Lung (tissue), 12 donors: Measurements from ENCODE around the gene SLC32A1. TPM values are rescaled to one million over a fixed set of nuclear protein-coding genes. Genes with fewer than 3 reads are reported as not detected.

Experiments
- ATAC-seq: fragments of 200-7000 bp; cut with Tn5 transposase; one replicate; pipeline ENCODE4 v1.9.1; 2020; ENCODE audit warnings: moderate number of reproducible peaks; ENCODE audit not compliant: insufficient read depth, low FRiP score
- DNase-seq, 3 donors: peaks; one replicate each; pipeline ENCODE4 v3.0.0-alpha.2; 2013 to 2017
- H3K27ac ChIP-seq, 2 donors: one replicate each; pipeline ENCODE4 v1.5.1; 2013; ENCODE audit warnings: mild to moderate bottlenecking in 2 of 2, moderate library complexity in 2 of 2, control low read depth in 1 of 2, inconsistent platforms in 1 of 2, low read depth in 1 of 2, low read length in 1 of 2
- H3K27me3 ChIP-seq, 3 donors: one replicate each; pipeline ENCODE4 v1.5.1; 2013; ENCODE audit warnings: low read length in 2 of 3; ENCODE audit not compliant: control insufficient read depth in 3 of 3, insufficient read depth in 3 of 3
- H3K36me3 ChIP-seq, 4 donors: one replicate each; pipeline ENCODE4 v1.5.1; 2013; ENCODE audit warnings: low read length in 4 of 4, mild to moderate bottlenecking in 1 of 4, moderate library complexity in 1 of 4; ENCODE audit not compliant: control insufficient read depth in 4 of 4, insufficient read depth in 4 of 4
- H3K4me1 ChIP-seq, 5 donors: one replicate each; pipeline ENCODE4 v1.5.1; 2013; ENCODE audit warnings: low read length in 5 of 5, mild to moderate bottlenecking in 2 of 5, moderate library complexity in 1 of 5; ENCODE audit not compliant: control insufficient read depth in 5 of 5, insufficient read depth in 5 of 5
- H3K4me3 ChIP-seq: one replicate; pipeline ENCODE4 v1.5.1; 2013; ENCODE audit warnings: mild to moderate bottlenecking, control low read depth, moderate library complexity
- H3K9ac ChIP-seq, 2 donors: one replicate each; pipeline ENCODE4 v1.5.1; 2013; ENCODE audit warnings: low read length in 2 of 2, control low read depth in 1 of 2; ENCODE audit not compliant: insufficient read depth in 1 of 2
- H3K9me3 ChIP-seq, 4 donors: one replicate each; pipeline ENCODE4 v1.5.1; 2013; ENCODE audit warnings: low read length in 3 of 4, mild to moderate bottlenecking in 1 of 4, moderate library complexity in 1 of 4; ENCODE audit not compliant: control insufficient read depth in 4 of 4, insufficient read depth in 3 of 4
- CTCF ChIP-seq: IDR thresholded peaks from 2 replicates; pipeline ENCODE4 v1.5.1; 2012; ENCODE audit warnings: mild to moderate bottlenecking; ENCODE audit errors: control extremely low read depth, extremely low read depth
- WGBS, 2 donors: extraction: QIAGEN DNeasy Blood & Tissue Kit; methylation state at CpG; one replicate each; pipeline ENCODE4 v1.1.7; 2013; 5-methylcytosine and 5-hydroxymethylcytosine counted together
- polyA plus RNA-seq, 2 donors: library from polyadenylated mRNA; stranded (reverse); fragments of 200-250 nt; gene quantifications; one replicate each; pipeline ENCODE4 v1.2.1, GENCODE V29; 2013
- total RNA-seq, 2 donors: library from RNA; depleted of rRNA in 1 of 2; stranded (reverse); fragments of >200 nt in 1 of 2; gene quantifications; one replicate each; pipeline ENCODE4 v1.2.1, GENCODE V29; 2014 to 2021
- donor health status: control.
- donor health status: control.
- donor health status: Bipolar disorder and iron deficiency.
- donor health status: healthy.
- donor health status: DM: yes; HTN: yes; CAD: no.

Gene SLC32A1
- total and polyA plus RNA-seq, 4 donors = not detected

GRCh38 chr20:38727607-38728190 lies 3.4 kb downstream of the SLC32A1 start:
- ATAC-seq (no peak), DNase-seq (no peak)
- Histone ChIP-seq H3K27ac (no peak overlapping the region), H3K4me1 (peaks cover 0 to 25% (median 3%) of the 10 kb centered on the region in 5 donors), H3K36me3 (no peaks in the 10 kb centered on the region), H3K9ac (no peak overlapping the region), H3K9me3 (peaks cover 0 to 13% (median 0%) of the 10 kb centered on the region in 4 donors), H3K27me3 (peaks cover 28 to 96% (median 88%) of the 10 kb centered on the region in 3 donors), H3K4me3 (no peak overlapping the region)
- WGBS, 2 donors = 5 to 6% methylated on average over 46 of the region's 46 CpGs
- no peak for TF ChIP-seq CTCF

GRCh38 chr20:38728191-38728781 lies 4.0 kb downstream of the SLC32A1 start:
- Histone ChIP-seq H3K36me3 (no peaks in the 10 kb centered on the region), H3K4me1 (peaks cover 0 to 25% (median 3%) of the 10 kb centered on the region in 5 donors), H3K9ac (no peak overlapping the region), H3K4me3 (no peak overlapping the region), H3K9me3 (peaks cover 0 to 13% (median 0%) of the 10 kb centered on the region in 4 donors), H3K27me3 (peaks cover 28 to 96% (median 83%) of the 10 kb centered on the region in 3 donors), H3K27ac (no peak overlapping the region)
- no peak for ATAC-seq
- WGBS, 2 donors = 4 to 5% methylated on average over 56 of the region's 56 CpGs
- no peak for DNase-seq
- no peak for TF ChIP-seq CTCF

GRCh38 chr20:38728911-38729642 lies 4.8 kb downstream of the SLC32A1 start:
- WGBS, 2 donors = 4% methylated on average over 41 of the region's 41 CpGs
- peaks cover 25 to 96% (median 81%) of the 10 kb centered on the region in 3 donors for H3K27me3 ChIP-seq
- no peak overlapping the region for H3K4me3 ChIP-seq
- no peak overlapping the region for H3K27ac ChIP-seq
- no peaks in the 10 kb centered on the region for H3K36me3 ChIP-seq
- H3K9me3 ChIP-seq = peaks cover 0 to 13% (median 0%) of the 10 kb centered on the region in 4 donors
- no peak for TF ChIP-seq CTCF
- DNase-seq = peak in 2 of 3 donors; percentile 18 to 39
- no peak overlapping the region for H3K9ac ChIP-seq
- peaks cover 0 to 22% (median 3%) of the 10 kb centered on the region in 5 donors for H3K4me1 ChIP-seq
- ATAC-seq = no peak
